AG08396 (cell line): Measurements from ENCODE around the gene DRICH1.
"Not testable (repeated sequence)": the region's sequence is repeated elsewhere in the genome, so short reads cannot be mapped to it uniquely, and the experiment has no call there.

Source experiments
- DNase-seq: peaks from one replicate; pipeline ENCODE4 v3.0.0; 2012; ENCODE audit warnings: low spot score, mixed read lengths

The DRICH1 gene

GRCh38 chr22:23649071-23649501 lies 17.0 kb upstream of the DRICH1 start:
- no peak for DNase-seq

GRCh38 chr22:23646526-23646925 lies 14.4 kb upstream of the DRICH1 start:
- DNase-seq: not testable (repeated sequence)

- not testable (repeated sequence) for DNase-seq
Measured at GRCh38 chr22:23640206-23640605, 8.1 kb upstream of the DRICH1 start.

- no peak for DNase-seq
Measured at GRCh38 chr22:23639661-23640060, 7.5 kb upstream of the DRICH1 start.

DNA sequence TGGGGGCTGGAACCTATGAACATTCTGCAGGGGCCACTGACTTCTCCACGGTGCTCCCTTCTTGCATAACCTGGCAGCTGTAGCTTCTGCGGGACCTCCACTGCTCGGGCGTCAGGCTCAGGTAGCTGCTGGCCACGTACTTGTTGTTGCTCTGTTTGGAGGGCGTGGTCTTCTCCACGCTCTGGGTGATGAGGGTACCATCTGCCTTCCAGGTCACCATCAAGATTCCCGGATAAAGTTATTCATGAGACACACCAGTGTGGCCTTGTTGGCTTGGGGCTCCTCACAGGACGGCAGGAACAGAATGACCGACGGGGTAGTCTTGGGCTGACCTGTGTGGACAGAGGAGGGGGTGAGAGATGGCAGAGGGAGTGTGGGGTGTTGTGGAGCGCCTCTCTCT lies 6.5 kb upstream of the DRICH1 start:
- DNase-seq: no peak

GRCh38 chr22:23635291-23635690 lies 3.2 kb upstream of the DRICH1 start:
- not testable (repeated sequence) for DNase-seq

- not testable (repeated sequence) for DNase-seq
Measured at GRCh38 chr22:23628056-23628743, 3.9 kb downstream of the DRICH1 start.

DNA sequence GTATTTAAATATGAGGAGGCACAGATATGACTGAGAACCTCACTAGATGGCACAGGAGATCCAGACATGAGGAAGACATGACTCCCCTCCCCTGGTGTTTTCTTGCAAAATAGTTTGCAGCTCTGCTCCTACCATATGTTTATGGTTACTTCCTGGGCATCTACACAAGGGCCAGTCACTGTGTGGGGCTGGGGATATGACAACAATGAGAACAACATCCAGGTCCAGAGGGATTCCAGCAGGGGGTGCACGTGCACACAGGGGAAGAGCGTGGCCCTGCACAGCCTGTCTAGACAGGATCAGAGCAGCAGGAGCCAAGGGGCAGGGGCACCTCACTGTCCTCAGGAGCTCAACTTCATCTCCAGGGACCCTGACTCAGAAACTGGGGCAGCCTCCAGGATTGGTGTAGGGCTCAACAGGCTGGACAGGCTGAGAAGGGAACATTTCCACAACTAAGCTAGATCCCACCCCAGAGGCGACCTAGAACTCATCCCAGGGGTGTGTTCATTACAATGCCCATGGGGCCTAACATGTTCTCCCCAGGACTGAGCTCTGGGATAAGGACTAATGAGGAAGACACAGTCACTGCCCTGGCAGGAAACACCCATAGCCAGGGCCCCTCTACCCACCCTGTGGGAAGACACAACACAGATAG lies 4.6 kb downstream of the DRICH1 start:
- DNase-seq: not testable (repeated sequence)

DNA sequence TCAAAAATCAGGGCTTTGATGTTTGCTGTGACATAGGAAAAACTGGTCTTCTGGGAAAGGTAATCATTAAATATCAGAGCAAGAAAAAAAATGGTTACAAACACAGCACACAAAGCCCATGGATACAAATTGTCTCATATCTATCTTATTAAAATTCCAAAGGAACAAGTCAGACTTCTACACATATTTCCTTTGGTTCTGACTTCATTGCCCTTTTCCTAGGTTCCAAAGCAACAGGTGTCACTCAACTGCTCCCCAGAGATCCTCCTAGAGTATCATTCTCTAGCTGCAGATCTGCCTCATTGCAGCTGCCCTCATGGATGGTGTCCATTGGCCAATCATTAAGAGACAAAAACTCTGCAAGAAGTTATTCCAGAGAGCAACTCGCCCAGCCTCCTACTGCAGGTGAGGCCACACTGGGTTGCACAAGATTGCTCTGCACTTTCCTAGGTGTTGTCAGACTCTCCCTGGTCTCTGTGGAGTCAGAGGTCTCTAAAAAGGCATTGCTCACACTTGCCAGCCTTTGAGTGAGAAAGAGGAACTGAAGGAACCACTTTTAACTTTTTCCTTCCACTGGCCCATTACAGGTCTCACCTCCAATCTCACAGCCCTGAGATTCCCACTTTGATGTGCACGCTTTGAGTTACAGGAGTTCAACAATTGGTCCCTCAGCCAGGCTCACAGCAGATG lies 5.7 kb downstream of the DRICH1 start:
- DNase-seq: no peak

DNA sequence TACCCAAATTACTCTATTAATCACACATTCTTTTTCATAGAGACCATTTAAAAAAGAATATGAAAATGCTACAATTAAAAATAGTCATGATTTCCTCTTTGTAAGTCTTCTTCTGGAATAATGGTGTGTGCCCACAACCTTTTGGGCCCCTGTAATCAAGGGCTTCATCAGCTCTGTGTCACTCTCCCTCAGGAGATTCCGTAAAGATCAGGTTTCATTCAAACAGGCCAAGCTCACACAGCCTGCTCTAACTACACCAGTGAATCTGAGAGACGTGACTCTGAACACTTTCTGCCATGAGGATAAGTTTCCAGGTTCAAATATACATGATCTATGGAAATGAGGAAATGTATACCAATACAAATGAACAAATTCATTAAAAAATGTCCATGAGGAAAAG lies 9.5 kb downstream of the DRICH1 start:
- DNase-seq: no peak

GRCh38 chr22:23621916-23622315 lies 10.2 kb downstream of the DRICH1 start:
- not testable (repeated sequence) for DNase-seq

- DNase-seq: no peak
Measured at GRCh38 chr22:23621082-23621780, 10.9 kb downstream of the DRICH1 start.

DNA sequence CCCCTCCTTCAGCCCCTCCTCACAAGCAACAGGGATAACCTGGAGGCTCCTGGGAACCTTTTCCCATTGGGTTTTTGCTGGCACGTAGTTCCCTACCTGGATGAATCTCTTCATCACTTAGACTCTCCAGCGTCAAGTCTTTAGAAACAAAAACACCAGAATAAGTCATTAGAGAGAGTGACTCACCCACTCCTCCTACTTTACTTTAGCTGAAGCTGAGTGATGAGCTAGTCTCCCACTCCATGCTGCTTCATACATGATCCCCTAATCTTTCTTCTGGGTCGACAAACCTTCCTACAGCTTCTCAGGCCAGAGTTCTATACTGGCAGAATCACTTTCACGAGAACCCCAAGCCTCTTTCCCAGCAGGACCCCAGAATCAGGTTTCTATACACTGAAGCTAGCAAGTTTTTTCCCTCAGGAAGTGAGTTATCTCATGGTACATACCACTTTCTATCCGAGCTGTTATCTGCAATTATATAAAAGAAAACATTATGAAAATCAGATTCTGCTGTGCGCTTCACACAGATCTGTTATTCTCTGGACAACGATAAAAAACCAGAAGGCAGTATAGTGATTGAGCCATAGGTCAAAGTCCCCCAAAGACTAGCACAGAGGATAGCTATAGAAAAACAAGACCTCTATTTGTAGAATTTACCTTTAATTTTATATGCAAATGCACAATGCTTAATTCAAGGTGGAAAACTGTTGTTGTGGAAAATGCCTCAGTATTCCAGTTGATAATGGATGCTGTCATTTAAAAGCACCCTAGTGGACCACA lies 18.7 kb downstream of the DRICH1 start:
- no peak for DNase-seq

- no peak for DNase-seq
Measured at GRCh38 chr22:23609983-23610781, 21.9 kb downstream of the DRICH1 start.

- DNase-seq: peak; percentile 37
Measured at GRCh38 chr22:23608583-23608982, 23.5 kb downstream of the DRICH1 start.

DNA sequence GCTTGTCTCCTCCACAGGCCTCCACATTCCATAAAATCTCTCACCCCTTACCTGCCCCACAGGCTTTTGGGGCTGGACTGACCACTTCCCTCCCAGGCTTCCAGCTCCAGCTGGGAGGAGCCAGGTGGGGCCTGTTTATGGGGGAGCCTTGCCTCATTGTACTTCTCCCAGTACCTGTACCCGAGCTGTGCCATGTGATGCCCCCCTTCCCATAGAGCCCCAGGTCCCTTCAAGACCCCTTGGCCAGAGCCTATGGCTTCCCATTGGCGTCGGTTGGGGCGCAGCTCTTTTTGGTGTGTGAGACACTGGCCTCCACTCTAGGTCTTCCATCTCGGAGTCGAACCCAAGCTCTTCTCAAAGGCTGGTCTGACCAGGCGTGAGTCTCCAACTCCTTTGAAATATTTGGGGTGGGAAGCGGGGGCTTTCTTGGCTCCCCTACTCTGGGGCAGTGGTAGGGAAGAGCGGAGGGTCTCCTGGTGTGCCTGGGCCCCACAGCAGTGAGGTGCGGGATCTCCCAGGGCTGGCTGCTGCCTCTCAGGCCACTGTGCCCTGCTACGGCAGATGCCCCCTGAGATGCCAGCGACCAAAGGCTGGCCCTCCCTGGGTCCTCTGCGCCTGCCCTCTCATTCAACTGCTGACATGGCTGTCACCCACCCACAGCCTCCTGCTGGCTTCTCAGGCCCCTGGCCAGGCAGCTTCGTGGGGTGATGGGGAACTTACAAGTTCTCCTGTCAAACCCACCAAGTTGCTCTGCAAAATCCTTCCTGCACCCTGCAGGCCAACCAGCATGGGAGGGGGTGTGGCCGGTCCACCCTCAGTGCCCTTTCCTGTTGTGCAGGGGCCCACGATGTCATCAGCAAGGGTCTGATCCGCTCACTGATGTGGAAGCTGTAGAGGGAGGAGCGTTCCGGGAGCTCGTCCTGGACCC lies 25.7 kb downstream of the DRICH1 start:
- DNase-seq: no peak

DNA sequence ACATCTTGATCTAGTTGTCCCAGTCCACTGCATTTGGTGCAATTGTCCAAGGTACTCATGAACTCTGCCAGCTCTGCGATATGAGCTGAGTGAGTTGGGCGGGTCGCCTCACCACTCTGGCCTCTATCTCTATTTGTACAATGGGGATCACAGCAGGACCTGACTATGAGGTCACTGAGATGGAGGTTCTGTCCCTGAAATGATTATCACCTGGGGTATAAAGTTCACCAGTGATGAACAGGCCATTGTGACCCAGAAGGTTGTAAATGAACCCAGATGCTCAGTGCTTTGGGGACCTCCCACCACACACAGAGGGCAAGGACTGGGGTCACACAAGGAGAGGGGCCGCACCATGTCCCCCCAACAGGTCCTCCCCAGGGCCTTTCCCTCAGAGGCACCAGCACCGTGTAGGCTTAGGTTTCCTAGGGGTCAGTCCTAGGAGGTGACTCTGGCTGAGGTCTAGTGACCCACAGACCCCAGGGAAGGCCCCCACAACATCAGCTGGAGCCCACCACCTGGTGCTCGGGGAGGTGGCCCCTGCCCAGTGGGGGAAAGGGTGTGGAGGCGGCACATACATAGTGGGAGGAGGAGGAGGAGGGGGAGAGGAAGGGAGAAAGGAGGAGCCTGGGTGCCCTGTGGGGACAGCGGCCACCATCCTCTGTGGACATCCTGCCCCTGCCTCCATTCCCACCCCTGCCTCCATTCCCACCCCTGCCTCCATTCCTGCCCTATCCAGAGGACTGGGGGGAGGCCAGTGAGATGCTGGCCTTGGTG lies 27.0 kb downstream of the DRICH1 start:
- no peak for DNase-seq

GRCh38 chr22:23603266-23603665 lies 28.9 kb downstream of the DRICH1 start:
- DNase-seq: no peak
